Panc1 (cell line): Measurements from ENCODE around the gene TSHZ3.

Source experiments
- CTCF ChIP-seq: fragments of 450-650 bp; IDR thresholded peaks from 2 replicates; pipeline ENCODE4 v1.5.1; 2017; ENCODE audit warnings: mild to moderate bottlenecking
- POLR2AphosphoS5 ChIP-seq: IDR thresholded peaks from 2 replicates; pipeline ENCODE4 v1.6.1; 2012; ENCODE audit warnings: mild to moderate bottlenecking, low read depth, low read length, moderate library complexity
- REST ChIP-seq, 2 experiments: IDR thresholded peaks; 2 replicates each; pipeline ENCODE4 v1.6.1; 2011 to 2012; ENCODE audit warnings: low read depth in 2 of 2, control low read depth in 1 of 2, low read length in 1 of 2, mild to moderate bottlenecking in 1 of 2, moderate library complexity in 1 of 2; ENCODE audit not compliant: insufficient read depth in 1 of 2
- SIN3A ChIP-seq: IDR thresholded peaks from 2 replicates; pipeline ENCODE4 v1.6.1; 2012; ENCODE audit warnings: low read depth, mild to moderate bottlenecking, low read length, moderate library complexity, borderline replicate concordance; ENCODE audit not compliant: insufficient read depth
- TCF7L2 ChIP-seq: IDR thresholded peaks from 2 replicates; pipeline ENCODE4 v1.6.1; 2011; ENCODE audit warnings: mild to moderate bottlenecking, low read depth, low read length, inconsistent platforms

- TF ChIP-seq CTCF (no peak), POLR2AphosphoS5 (no peak), SIN3A (no peak), REST (IDR thresholded peaks at IDR 0.05; ENCODE audit: insufficient read depth in 1 of 2, low read depth in 2 of 2, low read length in 1 of 2) (no peak), TCF7L2 (no peak)
Observed at GRCh38 chr19:31306006-31306753, 43.1 kb downstream of the TSHZ3 start.
